Inflammatory macrophage treated with lipopolysaccharide for 1 hour (primary cell): ENCODE results near the gene CSK.
"Not testable (repeated sequence)": the region's sequence is repeated elsewhere in the genome, so short reads cannot be mapped to it uniquely, and the experiment has no call there.

Experiments
- DNase-seq, 2 donors: peaks; one replicate each; pipeline ENCODE4 v3.0.0-alpha.2; 2020 to 2022

Gene CSK

DNA sequence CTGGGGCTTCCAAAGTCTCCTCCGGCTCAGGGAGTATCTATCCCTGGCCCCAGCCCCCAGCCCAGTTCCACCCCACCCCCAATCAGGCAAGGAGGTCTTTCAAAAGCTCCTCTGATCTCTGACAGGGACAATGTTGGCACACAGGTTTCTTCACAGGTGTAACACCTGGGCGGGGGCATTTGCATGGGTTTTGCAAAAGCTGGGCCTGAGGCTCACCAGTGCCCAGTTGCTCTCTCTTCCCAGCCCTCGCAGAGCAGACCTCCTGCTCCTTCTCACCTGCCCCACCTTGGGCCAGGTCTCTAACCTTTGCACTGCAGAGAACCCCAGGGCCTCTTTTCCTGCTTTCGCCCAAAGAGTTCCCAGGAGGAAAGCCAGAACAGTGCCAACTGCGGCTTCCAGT is 8.6 kb upstream of the CSK start:
- DNase-seq = no peak

GRCh38 chr15:74773731-74774252 is 8.1 kb upstream of the CSK start:
- peak in 1 of 2 donors; percentile 39 for DNase-seq

DNA sequence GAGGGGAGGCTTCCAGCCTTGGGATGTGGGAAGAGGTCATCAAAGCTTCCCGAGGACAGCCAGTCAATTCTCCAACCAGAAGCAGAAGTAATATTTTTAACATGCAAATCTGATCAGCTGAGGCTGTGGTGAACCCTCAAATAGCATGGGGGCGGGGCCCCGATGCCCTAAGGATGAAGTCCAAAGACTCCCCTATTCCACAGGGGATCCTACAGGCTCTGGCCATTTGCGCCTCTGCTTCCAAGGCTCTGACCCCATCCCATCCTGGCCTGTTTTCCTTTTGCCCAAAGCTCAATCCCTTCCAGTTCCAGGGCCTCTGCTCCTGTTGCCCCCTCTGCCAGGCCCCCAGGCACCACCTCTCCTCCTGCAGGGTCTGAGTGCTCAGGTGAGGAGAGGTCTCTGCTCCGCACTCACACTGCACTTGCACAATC is 6.7 kb upstream of the CSK start:
- peak; percentile 56 to 77 for DNase-seq

DNA sequence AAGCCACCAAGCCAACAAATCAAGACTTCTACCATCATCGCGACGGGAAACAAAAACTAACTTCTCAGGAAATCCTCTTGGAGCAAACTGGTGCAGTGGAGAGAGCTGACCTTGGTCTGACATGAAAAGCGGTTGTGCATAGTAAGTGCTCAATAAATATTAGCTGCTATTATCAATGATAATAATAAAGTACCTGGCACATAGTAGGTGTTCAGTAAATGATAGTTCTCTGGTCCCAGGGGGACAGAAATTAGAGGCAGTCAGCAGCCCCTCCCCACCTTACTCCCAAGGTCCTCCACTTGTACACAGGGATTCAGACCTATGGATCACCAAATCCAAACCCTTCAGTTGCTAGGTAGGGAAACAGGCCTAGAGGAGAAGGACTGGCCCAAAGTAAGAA is 6.0 kb upstream of the CSK start:
- no peak for DNase-seq

DNA sequence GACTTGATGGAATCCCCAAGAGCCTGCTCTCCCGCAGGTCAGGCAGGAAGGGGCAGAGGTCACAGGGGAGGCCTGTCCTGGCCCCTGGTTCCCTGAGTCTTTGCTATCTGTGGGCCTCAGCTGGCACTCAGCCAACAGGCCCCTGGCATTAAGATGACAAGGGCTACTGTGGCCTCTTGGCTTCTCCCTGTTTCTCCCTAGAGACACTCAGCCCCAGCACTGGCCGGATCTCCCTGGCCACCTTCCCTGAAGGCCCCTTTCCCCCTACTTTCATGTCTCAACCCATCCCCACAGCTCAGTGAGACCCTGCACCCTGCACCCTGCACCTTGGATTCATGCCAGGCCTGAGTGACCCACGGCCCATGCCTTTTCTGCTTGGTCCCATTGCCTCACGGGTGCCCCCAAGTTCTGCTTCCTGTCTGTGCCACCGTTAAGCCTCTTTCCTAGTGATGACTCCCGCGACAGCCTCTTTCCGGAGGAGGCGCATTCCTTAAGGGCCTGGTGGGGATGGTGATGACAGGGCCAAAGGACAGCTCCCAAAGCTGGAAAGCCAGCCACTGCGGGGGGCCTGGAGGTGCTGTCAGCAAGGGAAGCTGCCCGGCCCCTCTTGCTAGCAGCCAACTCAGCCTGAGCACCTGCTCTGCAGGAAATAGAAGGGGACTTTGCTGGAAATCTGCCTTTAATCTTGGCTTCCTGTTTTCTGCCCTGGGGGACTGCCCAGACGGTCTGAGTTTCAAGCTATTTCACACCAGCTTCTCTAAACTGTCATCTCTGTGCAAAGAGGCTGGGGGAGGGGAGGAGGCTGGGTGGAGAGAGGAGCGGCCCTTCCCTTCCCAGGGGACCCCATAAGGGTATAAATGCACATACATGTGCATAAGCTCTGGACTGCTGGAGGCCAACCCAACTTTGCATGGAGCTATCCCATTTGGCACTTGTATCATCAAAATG is 4.8 kb upstream of the CSK start:
- DNase-seq = peak; percentile 86 to 88

DNA sequence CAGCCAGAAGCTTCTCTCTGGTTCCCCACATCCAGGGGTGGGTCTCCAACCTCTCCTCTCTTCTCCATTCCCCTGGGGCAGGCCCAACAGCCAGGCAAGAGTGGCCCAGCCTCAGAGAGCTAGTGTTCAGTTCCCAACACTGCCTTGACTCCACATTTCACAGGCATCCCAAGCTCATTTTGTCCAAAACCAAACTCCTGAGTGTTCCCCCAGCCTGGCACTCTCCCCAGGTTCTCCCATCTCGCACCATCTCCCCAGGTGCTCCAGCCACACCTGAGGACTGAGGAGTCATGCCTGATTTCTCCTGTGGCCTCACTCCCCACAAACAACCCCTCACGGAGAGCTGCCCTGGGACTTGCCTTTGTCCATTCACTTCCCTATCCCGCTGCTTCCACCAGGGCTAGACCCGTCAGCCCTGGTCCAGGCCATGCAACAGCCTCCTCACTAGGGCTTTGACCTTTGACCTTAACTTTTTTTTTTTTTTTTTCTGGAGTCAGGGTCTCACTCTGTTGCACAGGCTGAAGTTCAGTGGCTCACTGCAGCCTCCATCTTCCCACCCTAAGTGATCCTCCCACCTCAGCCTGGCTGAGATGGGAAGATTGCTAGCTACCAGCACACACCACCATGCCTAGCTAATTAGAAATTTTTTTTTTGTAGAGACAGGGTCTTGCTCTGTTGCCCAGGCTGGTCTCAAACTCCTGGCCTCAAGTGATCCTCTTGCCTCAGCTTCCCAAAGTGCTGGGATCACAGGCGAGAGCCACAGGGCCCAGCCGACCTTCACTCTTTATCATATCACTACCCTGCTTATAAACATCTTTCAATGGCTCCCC is 3.9 kb upstream of the CSK start:
- DNase-seq = peak; percentile 36 to 41

DNA sequence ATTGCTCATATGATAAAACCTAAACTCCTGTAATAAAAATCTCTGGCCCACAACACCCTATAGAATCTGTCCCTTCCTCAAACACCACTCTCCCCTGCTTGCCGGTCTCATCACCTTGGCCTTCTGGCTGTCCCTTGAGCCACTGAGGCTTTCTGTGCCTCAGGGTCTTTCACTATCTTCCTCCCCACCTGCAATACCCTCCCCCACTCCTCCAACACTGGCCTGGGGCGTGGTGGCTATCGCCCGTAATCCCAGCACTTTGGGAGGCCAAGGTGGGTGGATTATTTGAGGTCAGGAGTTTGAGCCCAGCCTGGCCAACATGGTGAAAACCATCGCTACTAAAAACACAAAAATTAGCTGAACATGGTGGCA is 3.3 kb upstream of the CSK start:
- no peak for DNase-seq

DNA sequence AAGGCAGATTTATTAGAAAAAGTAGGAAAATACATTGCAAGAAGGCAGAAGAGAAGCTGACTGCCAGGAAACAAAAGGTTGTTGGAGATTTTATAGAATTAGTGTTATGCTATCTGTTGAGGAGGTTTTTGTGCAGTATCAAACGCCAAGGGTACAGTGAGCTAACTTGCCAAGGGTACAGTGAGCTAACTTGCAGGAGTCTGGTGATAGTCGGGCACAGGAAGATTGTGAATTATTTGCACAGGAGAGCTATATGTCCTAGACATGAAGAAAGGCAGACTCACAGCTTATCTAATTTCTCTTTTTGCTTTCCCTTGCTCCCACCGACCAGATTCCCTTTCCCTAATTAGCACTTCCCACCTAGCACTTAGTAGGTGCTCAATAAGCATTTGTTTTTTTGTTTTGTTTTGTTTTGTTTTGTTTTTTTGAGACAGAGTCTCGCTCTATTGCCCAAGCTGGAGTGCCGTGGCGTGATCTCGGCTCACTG is 2.7 kb upstream of the CSK start:
- DNase-seq = no peak

- DNase-seq = peak; percentile 66 to 72
Observed at GRCh38 chr15:74780523-74781430, 1.1 kb upstream of the CSK start.

DNA sequence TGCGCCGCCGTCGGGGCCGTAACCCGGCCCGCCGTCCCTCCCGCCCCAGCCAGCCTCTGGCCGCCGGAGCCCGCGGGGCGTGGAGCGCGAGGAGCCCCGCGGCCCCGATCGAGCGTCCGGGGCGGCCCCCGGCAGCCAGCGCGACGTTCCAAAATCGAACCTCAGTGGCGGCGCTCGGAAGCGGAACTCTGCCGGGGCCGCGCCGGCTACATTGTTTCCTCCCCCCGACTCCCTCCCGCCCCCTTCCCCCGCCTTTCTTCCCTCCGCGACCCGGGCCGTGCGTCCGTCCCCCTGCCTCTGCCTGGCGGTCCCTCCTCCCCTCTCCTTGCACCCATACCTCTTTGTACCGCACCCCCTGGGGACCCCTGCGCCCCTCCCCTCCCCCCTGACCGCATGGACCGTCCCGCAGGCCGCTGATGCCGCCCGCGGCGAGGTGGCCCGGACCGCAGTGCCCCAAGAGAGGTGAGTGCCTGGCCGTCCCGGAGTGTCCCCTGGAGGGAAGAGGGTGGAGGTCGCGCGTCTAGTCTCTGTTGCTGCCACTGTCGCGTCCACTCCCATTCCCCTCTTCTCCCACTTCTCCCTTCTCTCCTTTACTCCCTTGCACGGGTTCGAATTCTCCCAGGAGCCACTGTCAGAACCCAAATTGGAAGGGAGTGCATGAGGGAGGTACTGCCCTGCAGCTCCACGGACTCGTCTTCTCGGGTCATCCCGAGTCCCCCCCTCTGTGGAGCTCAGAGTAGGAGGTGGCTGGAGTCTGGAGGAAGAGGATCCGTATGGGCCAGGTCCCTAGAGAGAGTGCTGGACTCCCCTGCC is 585 bp downstream of the CSK start:
- DNase-seq = peak in 1 of 2 donors; percentile 58

DNA sequence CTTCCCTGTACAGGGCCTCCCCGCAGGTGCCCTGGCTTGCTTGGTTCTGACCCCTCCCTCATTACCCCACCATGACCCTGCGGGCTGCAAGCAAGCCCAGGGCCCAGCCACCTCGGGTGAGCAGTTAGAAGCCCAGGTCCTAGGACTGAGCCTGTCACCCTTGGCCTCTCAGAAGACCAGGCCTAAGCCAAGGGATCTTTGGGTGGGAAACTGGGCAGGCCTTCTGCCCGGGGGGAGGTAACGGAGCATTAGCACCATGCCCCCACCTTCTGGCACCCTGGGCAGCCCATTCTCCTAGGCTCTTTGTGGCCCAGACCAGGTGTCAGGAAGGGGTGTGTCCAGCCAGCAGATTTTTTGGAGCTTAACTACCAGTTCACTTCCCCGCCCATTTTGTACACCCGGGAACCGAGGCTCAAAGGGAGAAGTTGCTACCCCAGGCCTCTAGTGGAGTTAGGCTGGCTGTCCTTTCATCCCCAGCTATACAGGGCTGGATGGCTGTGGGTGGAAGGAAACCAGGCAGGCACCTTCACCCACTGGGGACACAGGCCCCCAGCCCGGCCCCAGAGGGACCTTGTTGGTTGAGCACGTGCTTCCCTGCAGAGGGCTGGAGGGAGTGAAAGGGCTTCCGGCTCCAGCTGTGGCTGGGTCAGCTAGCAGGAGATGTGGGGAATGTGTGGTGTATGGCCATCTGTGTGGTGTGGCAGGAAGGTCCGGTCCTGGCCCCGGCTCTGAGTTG is 1.4 kb downstream of the CSK start:
- DNase-seq = peak; percentile 67 to 69

DNA sequence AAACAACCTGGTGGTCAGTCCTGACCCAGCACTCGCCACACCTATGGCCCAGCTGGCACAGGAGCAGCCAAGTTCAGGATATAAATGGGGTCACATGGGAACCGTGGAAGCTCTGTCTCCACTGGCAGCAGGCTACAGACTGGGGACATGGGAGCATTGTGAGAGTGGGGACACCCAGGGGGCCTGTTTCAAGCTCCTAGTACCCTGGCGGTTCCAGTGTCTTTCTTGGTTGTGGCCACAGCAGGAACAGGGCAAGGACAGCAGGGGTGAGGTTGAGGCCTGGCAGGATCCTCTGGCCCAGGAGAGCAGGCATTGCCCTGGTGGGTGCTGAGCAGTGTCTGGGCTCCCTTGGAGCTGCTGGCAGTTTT is 1.9 kb downstream of the CSK start:
- no peak for DNase-seq

- DNase-seq = peak; percentile 73 to 90
Observed at GRCh38 chr15:74784426-74785193, 2.7 kb downstream of the CSK start.

GRCh38 chr15:74785194-74786032 is 3.5 kb downstream of the CSK start:
- DNase-seq = no peak

DNA sequence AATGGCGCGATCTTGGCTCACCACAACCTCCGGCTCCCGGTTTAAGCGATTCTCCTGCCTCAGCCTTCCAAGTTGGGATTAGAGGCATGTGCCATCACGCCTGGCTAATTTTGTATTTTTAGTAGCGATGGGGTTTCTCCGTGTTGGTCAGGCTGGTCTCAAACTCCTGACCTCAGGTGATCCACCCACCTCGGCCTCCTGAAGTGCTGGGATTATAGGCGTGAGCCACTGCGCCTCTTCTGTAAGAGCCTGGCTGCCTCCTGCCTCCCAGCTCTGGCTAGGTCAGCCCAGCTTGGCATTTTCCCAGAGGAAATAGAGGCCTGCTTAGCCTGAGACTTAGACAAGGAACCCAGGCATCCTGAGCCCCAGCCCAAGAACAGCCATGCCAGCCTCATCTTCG is 4.2 kb downstream of the CSK start:
- DNase-seq = not testable (repeated sequence)

- peak; percentile 73 to 74 for DNase-seq
Observed at GRCh38 chr15:74786551-74787165, 4.8 kb downstream of the CSK start.

DNA sequence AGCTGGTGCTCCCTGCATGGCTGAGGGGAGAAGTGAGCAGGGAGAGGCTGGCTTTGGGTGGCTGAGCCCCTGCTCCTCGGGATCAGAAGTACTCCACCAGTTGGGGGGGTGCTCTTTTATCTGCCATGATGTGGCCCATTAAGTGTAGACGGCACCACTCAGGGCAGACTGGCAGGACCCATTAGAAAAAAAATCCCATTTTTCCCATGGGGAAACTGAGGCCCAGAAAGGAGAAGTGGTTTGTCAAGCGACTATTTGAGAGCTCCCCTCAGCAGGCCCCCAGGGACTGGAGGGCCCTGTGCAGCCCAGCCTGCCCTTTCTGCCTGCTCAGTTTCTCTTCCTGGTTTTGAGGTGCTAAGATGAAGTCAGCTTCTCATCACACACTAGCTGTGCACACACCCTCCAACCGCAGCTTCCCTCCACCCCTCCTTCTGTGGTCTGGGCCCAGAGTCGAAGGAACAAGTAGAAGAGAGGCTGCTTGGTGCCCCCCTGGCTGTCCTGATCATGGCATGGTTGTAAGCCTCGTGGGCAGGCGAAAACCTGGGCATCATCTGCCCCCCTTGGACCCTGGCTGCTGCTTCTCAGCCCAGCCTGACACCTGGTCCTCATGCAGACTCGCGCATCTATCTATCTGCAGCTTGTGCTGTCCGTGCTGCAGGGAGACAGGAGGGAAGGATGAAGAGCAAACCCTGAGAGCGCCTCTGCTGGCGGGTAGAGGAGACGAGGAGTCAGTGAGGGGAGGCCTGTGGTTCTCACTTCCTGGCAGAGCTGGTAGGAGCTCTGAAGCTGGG is 5.6 kb downstream of the CSK start:
- DNase-seq = peak; percentile 90 to 91
